ENCODE measurements around the gene KCTD13.

DNA sequence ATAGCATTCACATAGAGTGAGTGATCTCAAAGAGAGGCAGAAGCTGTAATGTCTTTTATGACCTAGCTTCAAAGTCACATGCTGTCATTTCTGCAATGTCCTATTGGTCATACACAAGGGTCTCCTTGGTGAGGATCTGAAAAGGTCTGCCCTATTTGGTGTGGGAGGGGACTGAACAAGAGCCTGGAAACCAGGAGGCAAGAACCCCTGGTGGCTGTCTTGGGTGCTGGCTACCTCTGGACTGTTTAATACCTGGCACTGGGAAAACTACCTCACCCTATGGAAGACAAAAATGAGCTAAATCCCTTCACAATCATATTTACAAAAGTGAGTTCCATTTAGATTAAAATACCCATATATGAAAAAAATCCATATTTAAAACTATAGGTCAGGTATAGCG is 9.0 kb downstream of the KCTD13 start:
- TF ChIP-seq, protein P1, sequence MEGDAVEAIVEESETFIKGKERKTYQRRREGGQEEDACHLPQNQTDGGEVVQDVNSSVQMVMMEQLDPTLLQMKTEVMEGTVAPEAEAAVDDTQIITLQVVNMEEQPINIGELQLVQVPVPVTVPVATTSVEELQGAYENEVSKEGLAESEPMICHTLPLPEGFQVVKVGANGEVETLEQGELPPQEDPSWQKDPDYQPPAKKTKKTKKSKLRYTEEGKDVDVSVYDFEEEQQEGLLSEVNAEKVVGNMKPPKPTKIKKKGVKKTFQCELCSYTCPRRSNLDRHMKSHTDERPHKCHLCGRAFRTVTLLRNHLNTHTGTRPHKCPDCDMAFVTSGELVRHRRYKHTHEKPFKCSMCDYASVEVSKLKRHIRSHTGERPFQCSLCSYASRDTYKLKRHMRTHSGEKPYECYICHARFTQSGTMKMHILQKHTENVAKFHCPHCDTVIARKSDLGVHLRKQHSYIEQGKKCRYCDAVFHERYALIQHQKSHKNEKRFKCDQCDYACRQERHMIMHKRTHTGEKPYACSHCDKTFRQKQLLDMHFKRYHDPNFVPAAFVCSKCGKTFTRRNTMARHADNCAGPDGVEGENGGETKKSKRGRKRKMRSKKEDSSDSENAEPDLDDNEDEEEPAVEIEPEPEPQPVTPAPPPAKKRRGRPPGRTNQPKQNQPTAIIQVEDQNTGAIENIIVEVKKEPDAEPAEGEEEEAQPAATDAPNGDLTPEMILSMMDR (conservative IDR thresholded peaks at IDR 0.05; ENCODE audit: low read depth, low read length): no peak
- TF ChIP-seq EZH2 (IDR thresholded peaks at IDR 0.05; ENCODE audit: low read length, unreplicated experiment) (no peak), EZH2phosphoT487 (IDR thresholded peaks at IDR 0.05; ENCODE audit: borderline replicate concordance, low read length) (no peak)

All from PC-3 (cell line).